AG04450 (cell line): Measurements from ENCODE around the gene CDH13. TPM values are rescaled to one million over a fixed set of nuclear protein-coding genes. Genes with fewer than 3 reads are reported as not detected.

Experiments used
- CTCF ChIA-PET: fragments of 300-600, 350-600 bp; formaldehyde crosslinking; extraction: SDS; loops from one replicate; lab custom pipeline; 2022; ENCODE audit warnings: antibody characterized with exemption, inconsistent platforms; lab: Charles Lee
- POLR2A ChIA-PET: fragments of 350-600 bp; formaldehyde crosslinking; extraction: SDS; loops from one replicate; lab custom pipeline; 2021; ENCODE audit warnings: antibody characterized with exemption, inconsistent platforms; lab: Yijun Ruan, JAX
- DNase-seq: peaks from one replicate; pipeline ENCODE4 v3.0.0-alpha.2; 2011; ENCODE audit warnings: low read depth, low spot score
- H3K27ac ChIP-seq: one replicate; pipeline ENCODE4 v1.5.1; 2012; ENCODE audit warnings: low read depth, low read length, control low read depth
- H3K27me3 ChIP-seq: one replicate; pipeline ENCODE4 v1.6.0; 2012; ENCODE audit warnings: low read length; ENCODE audit not compliant: control insufficient read depth, insufficient read depth
- H3K4me3 ChIP-seq: 2 replicates; pipeline ENCODE4 v1.5.1; 2011; ENCODE audit warnings: mild to moderate bottlenecking, low read depth, low read length, control low read depth
- H3K9me3 ChIP-seq: 2 replicates; pipeline ENCODE4 v1.5.1; 2012; ENCODE audit warnings: low read length; ENCODE audit not compliant: control insufficient read depth, insufficient read depth
- polyA plus RNA-seq: library from polyadenylated mRNA; depleted of rRNA; stranded (reverse); fragments of >200 nt; gene quantifications from 2 replicates; pipeline ENCODE4 v1.2.3, GENCODE V29; 2011
- TF ChIP-seq, protein P1 (sequence below): IDR thresholded peaks from 2 replicates; pipeline ENCODE4 v1.5.1; 2011; ENCODE audit warnings: low read depth, low read length, control low read depth, inconsistent platforms

CDH13 gene
- polyA plus RNA-seq, 1 experiment: 55.0 TPM

- H3K27ac ChIP-seq: no peak overlapping the region
- H3K9me3 ChIP-seq: no peaks in the 10 kb centered on the region
- CTCF ChIA-PET: interaction anchor here (1.0 to 1.3 kb wide), 3 partner anchors 14 to 149 kb away, joined by 3 read pairs; no protein-coding TSS in a partner anchor
- H3K4me3 ChIP-seq: no peak overlapping the region
- DNase-seq: no peak
- TF ChIP-seq, protein P1, sequence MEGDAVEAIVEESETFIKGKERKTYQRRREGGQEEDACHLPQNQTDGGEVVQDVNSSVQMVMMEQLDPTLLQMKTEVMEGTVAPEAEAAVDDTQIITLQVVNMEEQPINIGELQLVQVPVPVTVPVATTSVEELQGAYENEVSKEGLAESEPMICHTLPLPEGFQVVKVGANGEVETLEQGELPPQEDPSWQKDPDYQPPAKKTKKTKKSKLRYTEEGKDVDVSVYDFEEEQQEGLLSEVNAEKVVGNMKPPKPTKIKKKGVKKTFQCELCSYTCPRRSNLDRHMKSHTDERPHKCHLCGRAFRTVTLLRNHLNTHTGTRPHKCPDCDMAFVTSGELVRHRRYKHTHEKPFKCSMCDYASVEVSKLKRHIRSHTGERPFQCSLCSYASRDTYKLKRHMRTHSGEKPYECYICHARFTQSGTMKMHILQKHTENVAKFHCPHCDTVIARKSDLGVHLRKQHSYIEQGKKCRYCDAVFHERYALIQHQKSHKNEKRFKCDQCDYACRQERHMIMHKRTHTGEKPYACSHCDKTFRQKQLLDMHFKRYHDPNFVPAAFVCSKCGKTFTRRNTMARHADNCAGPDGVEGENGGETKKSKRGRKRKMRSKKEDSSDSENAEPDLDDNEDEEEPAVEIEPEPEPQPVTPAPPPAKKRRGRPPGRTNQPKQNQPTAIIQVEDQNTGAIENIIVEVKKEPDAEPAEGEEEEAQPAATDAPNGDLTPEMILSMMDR: no peak
- peaks cover 20% of the 10 kb centered on the region for H3K27me3 ChIP-seq
- POLR2A ChIA-PET: no interaction called here
Observed at GRCh38 chr16:82605863-82606620, 20.7 kb upstream of the CDH13 start.

DNA sequence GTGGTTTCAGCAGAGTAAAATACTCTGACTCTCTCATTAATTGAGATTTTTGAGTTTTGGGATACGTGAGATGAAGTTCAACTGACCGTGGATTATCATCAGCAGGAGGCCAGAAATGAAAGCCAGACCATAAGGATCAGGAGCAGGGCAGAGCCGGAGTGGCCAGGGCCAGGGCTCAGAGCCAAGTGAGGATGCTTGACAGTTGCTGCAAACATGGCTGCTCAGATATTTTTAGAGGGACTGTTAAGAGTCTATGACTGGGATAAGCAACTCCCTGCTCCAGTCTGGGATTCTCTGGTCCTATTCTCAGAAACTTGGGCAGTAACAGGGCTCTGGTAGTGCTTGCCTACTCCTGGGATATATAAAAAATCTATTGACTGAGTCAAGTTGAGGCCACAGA, 17.6 kb upstream of the CDH13 start:
- Histone ChIP-seq H3K4me3 (no peak overlapping the region), H3K27me3 (peaks cover 20% of the 10 kb centered on the region), H3K9me3 (no peaks in the 10 kb centered on the region), H3K27ac (no peak overlapping the region)
- POLR2A ChIA-PET: no interaction called here
- CTCF ChIA-PET: no interaction called here
- DNase-seq: no peak
- TF ChIP-seq, protein P1: no peak

DNA sequence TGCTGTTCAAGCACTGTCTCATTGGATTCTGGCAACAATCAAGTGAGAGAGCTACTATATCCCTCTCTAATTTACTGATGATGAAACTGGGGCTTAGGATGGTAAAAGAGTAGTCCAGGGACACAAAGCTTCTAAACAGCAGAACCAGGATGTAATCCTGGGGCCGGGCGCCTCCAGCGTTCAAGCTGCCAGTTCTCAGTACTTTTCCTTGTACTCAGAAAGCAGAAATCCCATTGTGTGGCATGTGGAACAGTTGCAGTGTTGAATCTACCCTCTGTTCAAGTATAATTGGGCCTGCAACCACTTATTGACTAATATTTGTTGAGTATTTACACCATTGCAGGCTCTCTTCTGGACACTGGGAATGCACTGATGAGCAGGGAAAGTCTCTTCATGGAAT, 14.5 kb upstream of the CDH13 start:
- H3K27me3 ChIP-seq: peaks cover 6% of the 10 kb centered on the region
- H3K27ac ChIP-seq: no peak overlapping the region
- no peak overlapping the region for H3K4me3 ChIP-seq
- POLR2A ChIA-PET: no interaction called here
- CTCF ChIA-PET: no interaction called here
- no peak for DNase-seq
- no peaks in the 10 kb centered on the region for H3K9me3 ChIP-seq
- TF ChIP-seq, protein P1: no peak

DNA sequence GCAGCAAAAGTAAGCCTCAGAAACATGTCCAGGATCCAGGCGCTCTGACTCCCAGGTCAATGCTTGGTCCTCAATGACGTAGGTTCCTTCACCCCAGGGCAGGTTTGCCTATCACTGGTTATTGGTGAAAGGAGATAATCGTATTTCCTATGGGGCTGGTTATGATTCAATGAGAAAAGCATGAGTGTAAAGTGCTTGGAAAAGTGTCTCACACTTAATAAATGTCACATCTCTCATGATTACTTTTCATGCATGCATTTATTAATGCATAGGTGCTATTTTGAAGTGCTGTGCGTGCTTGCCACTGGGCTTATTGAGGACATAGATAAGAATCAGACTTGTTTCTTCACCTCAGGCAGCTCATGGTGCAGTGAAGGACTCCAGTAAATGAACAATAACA, 10.4 kb upstream of the CDH13 start:
- no peaks in the 10 kb centered on the region for H3K9me3 ChIP-seq
- CTCF ChIA-PET: no interaction called here
- H3K27ac ChIP-seq: no peak overlapping the region
- peaks cover 14% of the 10 kb centered on the region for H3K27me3 ChIP-seq
- TF ChIP-seq, protein P1: no peak
- POLR2A ChIA-PET: no interaction called here
- no peak for DNase-seq
- H3K4me3 ChIP-seq: no peak overlapping the region

GRCh38 chr16:82621781-82622180, 5.0 kb upstream of the CDH13 start:
- H3K27me3 ChIP-seq: peaks cover 35% of the 10 kb centered on the region
- no peak overlapping the region for H3K27ac ChIP-seq
- ChIA-PET POLR2A (no interaction called here), CTCF (interaction anchor here (0.9 kb wide), 1 partner anchor 19 kb away, joined by 3 read pairs; no protein-coding TSS in a partner anchor)
- H3K9me3 ChIP-seq: no peaks in the 10 kb centered on the region
- no peak for DNase-seq
- TF ChIP-seq, protein P1: 0 out of 2 replicates have a peak, but pooled peaks have one; percentile 19
- H3K4me3 ChIP-seq: no peak overlapping the region
